K562 (cell line): Measurements from ENCODE around the gene MTA2. TPM values are rescaled to one million over a fixed set of nuclear protein-coding genes. Genes with fewer than 3 reads are reported as not detected.

ENCODE experiments used
- ATAC-seq: fragments of 200-7000 bp; cut with Tn5 transposase; 3 replicates; pipeline ENCODE4 v1.9.1; 2020; ENCODE audit warnings: moderate library complexity
- BruUV-seq: library from RNA; stranded (reverse); fragments of 400-500 nt; replicated peaks from 2 replicates; lab custom pipeline; 2021; lab: Mats Ljungman, UMichigan
- CTCF ChIA-PET: fragments of 300-600 bp; formaldehyde crosslinking; extraction: SDS; loops from one replicate; lab custom pipeline; 2021; ENCODE audit warnings: low intra/inter-chr PET ratio; lab: Yijun Ruan, JAX
- POLR2A ChIA-PET: fragments of 300-600, 350-650 bp; sonication (Branson Sonifier 250); formaldehyde crosslinking; extraction: SDS; loops from one replicate; lab custom pipeline; 2021; ENCODE audit warnings: antibody characterized with exemption, inconsistent platforms; lab: Yijun Ruan, JAX
- DNase-seq, 4 experiments: peaks; one replicate each; pipeline versions ENCODE4 v3.0.0 to v3.0.0-alpha.2; 2011 to 2018; ENCODE audit warnings: low spot score in 3 of 4, mixed read lengths in 3 of 4; ENCODE audit errors: extremely low read depth in 1 of 4
- FAIRE-seq: peaks from 2 replicates; lab custom pipeline; 2011; peaks lifted over from hg19 to GRCh38; lab: Jason Lieb, UNC
- H2AFZ ChIP-seq: 2 replicates; pipeline ENCODE4 v1.6.0; 2011; ENCODE audit warnings: low read depth, low read length, control low read depth, inconsistent platforms
- H3K27ac ChIP-seq: fragments of 200-600 bp; 3 replicates; pipeline ENCODE4 v1.8.0; 2011; ENCODE audit warnings: low read depth, mild to moderate bottlenecking, control low read depth, inconsistent platforms, low read length, moderate library complexity, mixed read lengths; ENCODE audit errors: extremely low read depth
- H3K27me3 ChIP-seq, 2 experiments: fragments of 300-600 bp in 1 of 2; 2 replicates in 1 of 2; 3 replicates in 1 of 2; pipeline versions ENCODE4 v1.6.0 to v1.8.0; 2011; ENCODE audit warnings: inconsistent platforms in 2 of 2, low read length in 2 of 2, mild to moderate bottlenecking in 1 of 2, mixed read lengths in 1 of 2, moderate library complexity in 1 of 2; ENCODE audit not compliant: control insufficient read depth in 2 of 2, insufficient read depth in 2 of 2
- H3K36me3 ChIP-seq: fragments of 300-600 bp; 3 replicates; pipeline ENCODE4 v1.8.0; 2011; ENCODE audit warnings: mild to moderate bottlenecking, low read length, inconsistent platforms; ENCODE audit not compliant: control insufficient read depth, insufficient read depth
- H3K4me1 ChIP-seq, 2 experiments: fragments of 200-600 bp in 1 of 2; replicated peaks in 1 of 2; 2 replicates in 1 of 2; 3 replicates in 1 of 2; pipeline versions ENCODE4 v1.5.1 to v1.8.0; 2011; ENCODE audit warnings: inconsistent platforms in 2 of 2, low read length in 2 of 2, mild to moderate bottlenecking in 1 of 2, mixed read lengths in 1 of 2, moderate library complexity in 1 of 2; ENCODE audit not compliant: control insufficient read depth in 2 of 2, insufficient read depth in 2 of 2
- H3K4me2 ChIP-seq: 2 replicates; pipeline ENCODE4 v1.6.1; 2011; ENCODE audit warnings: low read length, control low read depth, inconsistent platforms, mixed read lengths; ENCODE audit not compliant: insufficient read depth
- H3K4me3 ChIP-seq: fragments of 200-600 bp; sonication (generic), shearing (Covaris generic); 2 replicates; pipeline ENCODE4 v1.5.1; 2016; ENCODE audit warnings: control low read depth, inconsistent platforms
- H3K79me2 ChIP-seq: fragments of 200-600 bp; 3 replicates; pipeline ENCODE4 v1.8.0; 2011; ENCODE audit warnings: low read length, inconsistent platforms; ENCODE audit not compliant: control insufficient read depth, insufficient read depth
- H3K9ac ChIP-seq, 2 experiments: 2 replicates each; pipeline versions ENCODE4 v1.6.0 to v1.6.1; 2011; ENCODE audit warnings: low read depth in 2 of 2, low read length in 2 of 2, control low read depth in 1 of 2, inconsistent platforms in 1 of 2, mild to moderate bottlenecking in 1 of 2, mixed read lengths in 1 of 2; ENCODE audit not compliant: insufficient read depth in 1 of 2
- H3K9me1 ChIP-seq: one replicate; pipeline ENCODE4 v1.6.0; 2011; ENCODE audit warnings: inconsistent platforms, mild to moderate bottlenecking, low read length, moderate library complexity; ENCODE audit not compliant: control insufficient read depth, insufficient read depth
- H3K9me3 ChIP-seq: replicated peaks from 2 replicates; pipeline ENCODE4 v1.5.1; 2011; ENCODE audit warnings: low read depth, low read length, inconsistent platforms; ENCODE audit not compliant: control insufficient read depth, insufficient read depth
- H4K20me1 ChIP-seq: replicated peaks from 2 replicates; pipeline ENCODE4 v1.6.1; 2011; ENCODE audit warnings: low read length, inconsistent platforms, mixed read lengths; ENCODE audit not compliant: control insufficient read depth, insufficient read depth
- CBX8 ChIP-seq: fragments of 200-600 bp; sonication (generic); IDR thresholded peaks from 2 replicates; pipeline ENCODE4 v1.6.1; 2012; ENCODE audit warnings: borderline replicate concordance, mixed run types, low read depth, mild to moderate bottlenecking, moderate library complexity, mixed read lengths, low read length, control low read depth, inconsistent platforms; ENCODE audit not compliant: poor library complexity, severe bottlenecking; ENCODE audit errors: extremely low read depth
- E2F8 ChIP-seq: fragments of 450-650 bp; IDR thresholded peaks from 2 replicates; pipeline ENCODE4 v1.7.1; 2018; ENCODE audit warnings: mild to moderate bottlenecking, low read depth; ENCODE audit not compliant: partially characterized antibody
- ESRRB ChIP-seq: fragments of 250-450 bp; sonication (Bioruptor Pico); IDR thresholded peaks from 2 replicates; pipeline ENCODE4 v1.5.0; 2020; ENCODE audit warnings: mild to moderate bottlenecking, moderate library complexity, borderline replicate concordance
- ETV5 ChIP-seq: sonication (generic); formaldehyde crosslinking; IDR thresholded peaks from 2 replicates; pipeline ENCODE4 v1.4.0; 2020; ENCODE audit warnings: low read depth, mild to moderate bottlenecking, missing genetic modification reagents
- ZFX ChIP-seq: sonication (generic); formaldehyde crosslinking; IDR thresholded peaks from 2 replicates; pipeline ENCODE4 v1.8.0; 2022; ENCODE audit warnings: mild to moderate bottlenecking, missing genetic modification reagents, moderate library complexity
- ZNF316 ChIP-seq: fragments of 450-650 bp; IDR thresholded peaks from 2 replicates; pipeline ENCODE4 v1.6.1; 2016
- ZNF609 ChIP-seq: sonication (generic); formaldehyde crosslinking; IDR thresholded peaks from 2 replicates; pipeline ENCODE4 v1.8.1; 2023; ENCODE audit warnings: missing genetic modification reagents, mild to moderate bottlenecking, borderline replicate concordance
- WGBS: fragments of 100-300 bp; shearing (Covaris generic); methylation state at CpG from one replicate; pipeline ENCODE4 v1.1.6; 2016; ENCODE audit warnings: low coverage, mixed read lengths; ENCODE audit not compliant: insufficient coverage; ENCODE audit errors: missing lambda C conversion rate; 5-methylcytosine and 5-hydroxymethylcytosine counted together
- in situ Hi-C: fragments of 300-500 bp; cut with MboI; formaldehyde crosslinking; loops from 4 replicates; pipeline ENCODE4 v1.15.0; 2018; ENCODE audit warnings: inconsistent platforms, mixed read lengths
- intact Hi-C: fragments of 100-400 bp; cut with micrococcal nuclease; formaldehyde crosslinking; loops from 2 replicates; pipeline ENCODE4 v1.14.2; 2022
- polyA plus RNA-seq, 8 experiments: library from polyadenylated mRNA; depleted of rRNA in 4 of 8; stranded (reverse) in 5 of 8; unstranded in 3 of 8; fragments of >200 nt; fragmentation: Nextera tagmentation in 2 of 8; fragmentation: Illumina TruSeq in 1 of 8; extraction: Ambion mirVana in 2 of 8; extraction: Trizol in 1 of 8; gene quantifications; 2 replicates each; pipeline versions ENCODE4 v1.2.1 to v1.2.3, GENCODE V29; 2011 to 2014; ENCODE audit warnings: inconsistent platforms in 1 of 8, missing spikeins in 1 of 8
- total RNA-seq, 7 experiments: library from RNA; depleted of rRNA in 6 of 7; stranded (reverse); fragments of >200 nt in 6 of 7; fragmentation: Illumina TruSeq in 2 of 7; extraction: Trizol in 2 of 7; gene quantifications; 2 replicates each; pipeline versions ENCODE4 v1.2.1 to v1.2.3, GENCODE V29; 2011 to 2021; ENCODE audit warnings: low replicate concordance in 1 of 7
- TF ChIP-seq, protein P1 (sequence below): fragments of 250-450 bp; sonication (Bioruptor Pico); IDR thresholded peaks from 2 replicates; pipeline ENCODE4 v1.8.0; 2021; ENCODE audit warnings: mild to moderate bottlenecking, moderate library complexity
- TF ChIP-seq, protein P2 (sequence below): fragments of 250-450 bp; sonication (Bioruptor Pico); IDR thresholded peaks from 2 replicates; pipeline ENCODE4 v1.5.0; 2021; ENCODE audit warnings: mild to moderate bottlenecking, borderline replicate concordance

Gene MTA2
- total and polyA plus RNA-seq, 9 of the 15 experiments (the other 6 are each of a cell fraction or from before 2014, with no cell fraction given) = 6.2 to 220 (median 172) TPM

GRCh38 chr11:62566247-62566646, 35.4 kb downstream of the MTA2 start:
- in situ Hi-C loops (no loop called here), intact Hi-C loops (no loop called here)
- H3K9me3 ChIP-seq = no peaks in the 10 kb centered on the region
- peaks cover 74% of the 10 kb centered on the region for H3K79me2 ChIP-seq
- no peaks in the 10 kb centered on the region for H3K27me3 ChIP-seq
- H3K9me1 ChIP-seq = no peaks in the 10 kb centered on the region
- H2AFZ ChIP-seq = no peak overlapping the region
- peaks cover 5 to 12% of the 10 kb centered on the region in 2 experiments; a peak in 3 of 5 replicates for H3K4me1 ChIP-seq
- no peak for DNase-seq
- no peak for FAIRE-seq
- H4K20me1 ChIP-seq = peaks cover 14% of the 10 kb centered on the region
- no peak overlapping the region for H3K27ac ChIP-seq
- H3K4me2 ChIP-seq = no peak overlapping the region
- WGBS = 90% methylated on average over 8 of the region's 8 CpGs
- ChIA-PET POLR2A (interaction anchor here (0.6 to 1.8 kb wide), 8 partner anchors 8 to 194 kb away, joined by 3 to 5 read pairs (median 4); partner anchors contain the start of gene EEF1G), CTCF (no interaction called here)
- no peak overlapping the region for H3K4me3 ChIP-seq
- ATAC-seq = no peak
- H3K36me3 ChIP-seq = peaks cover 92% of the 10 kb centered on the region
- no TSS peak for BruUV-seq
- H3K9ac ChIP-seq = 0 out of 4 replicates have a peak overlapping the region, but pooled peaks of 1 of the 2 experiments have one; percentile 24
- TF ChIP-seq ESRRB (CRISPR knock-in tag) = no peak
- TF ChIP-seq, protein P1, sequence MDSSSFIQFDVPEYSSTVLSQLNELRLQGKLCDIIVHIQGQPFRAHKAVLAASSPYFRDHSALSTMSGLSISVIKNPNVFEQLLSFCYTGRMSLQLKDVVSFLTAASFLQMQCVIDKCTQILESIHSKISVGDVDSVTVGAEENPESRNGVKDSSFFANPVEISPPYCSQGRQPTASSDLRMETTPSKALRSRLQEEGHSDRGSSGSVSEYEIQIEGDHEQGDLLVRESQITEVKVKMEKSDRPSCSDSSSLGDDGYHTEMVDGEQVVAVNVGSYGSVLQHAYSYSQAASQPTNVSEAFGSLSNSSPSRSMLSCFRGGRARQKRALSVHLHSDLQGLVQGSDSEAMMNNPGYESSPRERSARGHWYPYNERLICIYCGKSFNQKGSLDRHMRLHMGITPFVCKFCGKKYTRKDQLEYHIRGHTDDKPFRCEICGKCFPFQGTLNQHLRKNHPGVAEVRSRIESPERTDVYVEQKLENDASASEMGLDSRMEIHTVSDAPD = no peak
- TF ChIP-seq ZNF609 (CRISPR knock-in tag) = no peak
- no peak for TF ChIP-seq ETV5 (CRISPR knock-in tag)
- TF ChIP-seq ZFX (CRISPR knock-in tag) = no peak
- TF ChIP-seq, protein P2, sequence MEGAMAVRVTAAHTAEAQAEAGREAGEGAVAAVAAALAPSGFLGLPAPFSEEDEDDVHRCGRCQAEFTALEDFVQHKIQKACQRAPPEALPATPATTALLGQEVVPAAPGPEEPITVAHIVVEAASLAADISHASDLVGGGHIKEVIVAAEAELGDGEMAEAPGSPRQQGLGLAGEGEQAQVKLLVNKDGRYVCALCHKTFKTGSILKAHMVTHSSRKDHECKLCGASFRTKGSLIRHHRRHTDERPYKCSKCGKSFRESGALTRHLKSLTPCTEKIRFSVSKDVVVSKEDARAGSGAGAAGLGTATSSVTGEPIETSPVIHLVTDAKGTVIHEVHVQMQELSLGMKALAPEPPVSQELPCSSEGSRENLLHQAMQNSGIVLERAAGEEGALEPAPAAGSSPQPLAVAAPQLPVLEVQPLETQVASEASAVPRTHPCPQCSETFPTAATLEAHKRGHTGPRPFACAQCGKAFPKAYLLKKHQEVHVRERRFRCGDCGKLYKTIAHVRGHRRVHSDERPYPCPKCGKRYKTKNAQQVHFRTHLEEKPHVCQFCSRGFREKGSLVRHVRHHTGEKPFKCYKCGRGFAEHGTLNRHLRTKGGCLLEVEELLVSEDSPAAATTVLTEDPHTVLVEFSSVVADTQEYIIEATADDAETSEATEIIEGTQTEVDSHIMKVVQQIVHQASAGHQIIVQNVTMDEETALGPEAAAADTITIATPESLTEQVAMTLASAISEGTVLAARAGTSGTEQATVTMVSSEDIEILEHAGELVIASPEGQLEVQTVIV = no peak
- no peak for TF ChIP-seq CBX8
- no peak for TF ChIP-seq E2F8
- peak; percentile 28; the same call in 1 of the 2 replicates for TF ChIP-seq ZNF316
